GM12873 (cell line): ENCODE measurements around the gene APBB1IP.

Experiments used
- TF ChIP-seq, protein P1 (sequence below): IDR thresholded peaks from 2 replicates; pipeline ENCODE4 v1.5.1; 2012; ENCODE audit warnings: low read depth, mild to moderate bottlenecking, moderate library complexity, low read length, control low read depth; ENCODE audit not compliant: insufficient read depth; ENCODE audit errors: missing control alignments

Gene APBB1IP

DNA sequence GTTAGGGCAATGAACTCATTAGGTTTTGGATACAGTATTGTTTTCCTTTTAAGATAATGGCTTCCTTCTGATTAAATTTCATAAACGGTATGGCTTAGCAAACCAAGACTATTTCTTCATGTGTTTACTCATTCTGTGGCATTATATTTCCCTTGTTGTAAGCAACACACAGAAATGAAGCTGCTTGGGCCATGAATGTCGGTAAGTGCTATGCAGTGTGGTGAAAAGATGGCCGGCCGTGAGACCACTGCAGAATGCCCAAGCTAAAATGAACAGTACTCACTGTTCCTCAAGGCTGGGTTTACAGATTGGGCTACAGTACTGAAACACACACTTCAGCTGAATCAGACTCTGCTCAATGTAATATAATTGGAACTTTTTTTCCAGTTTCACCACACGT is 8.1 kb downstream of the APBB1IP start:
- TF ChIP-seq, protein P1, sequence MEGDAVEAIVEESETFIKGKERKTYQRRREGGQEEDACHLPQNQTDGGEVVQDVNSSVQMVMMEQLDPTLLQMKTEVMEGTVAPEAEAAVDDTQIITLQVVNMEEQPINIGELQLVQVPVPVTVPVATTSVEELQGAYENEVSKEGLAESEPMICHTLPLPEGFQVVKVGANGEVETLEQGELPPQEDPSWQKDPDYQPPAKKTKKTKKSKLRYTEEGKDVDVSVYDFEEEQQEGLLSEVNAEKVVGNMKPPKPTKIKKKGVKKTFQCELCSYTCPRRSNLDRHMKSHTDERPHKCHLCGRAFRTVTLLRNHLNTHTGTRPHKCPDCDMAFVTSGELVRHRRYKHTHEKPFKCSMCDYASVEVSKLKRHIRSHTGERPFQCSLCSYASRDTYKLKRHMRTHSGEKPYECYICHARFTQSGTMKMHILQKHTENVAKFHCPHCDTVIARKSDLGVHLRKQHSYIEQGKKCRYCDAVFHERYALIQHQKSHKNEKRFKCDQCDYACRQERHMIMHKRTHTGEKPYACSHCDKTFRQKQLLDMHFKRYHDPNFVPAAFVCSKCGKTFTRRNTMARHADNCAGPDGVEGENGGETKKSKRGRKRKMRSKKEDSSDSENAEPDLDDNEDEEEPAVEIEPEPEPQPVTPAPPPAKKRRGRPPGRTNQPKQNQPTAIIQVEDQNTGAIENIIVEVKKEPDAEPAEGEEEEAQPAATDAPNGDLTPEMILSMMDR = no peak

GRCh38 chr10:26448292-26448691 is 10.2 kb downstream of the APBB1IP start:
- TF ChIP-seq, protein P1 = peak; percentile 48

GRCh38 chr10:26448706-26449435 is 10.7 kb downstream of the APBB1IP start:
- TF ChIP-seq, protein P1 = no peak

DNA sequence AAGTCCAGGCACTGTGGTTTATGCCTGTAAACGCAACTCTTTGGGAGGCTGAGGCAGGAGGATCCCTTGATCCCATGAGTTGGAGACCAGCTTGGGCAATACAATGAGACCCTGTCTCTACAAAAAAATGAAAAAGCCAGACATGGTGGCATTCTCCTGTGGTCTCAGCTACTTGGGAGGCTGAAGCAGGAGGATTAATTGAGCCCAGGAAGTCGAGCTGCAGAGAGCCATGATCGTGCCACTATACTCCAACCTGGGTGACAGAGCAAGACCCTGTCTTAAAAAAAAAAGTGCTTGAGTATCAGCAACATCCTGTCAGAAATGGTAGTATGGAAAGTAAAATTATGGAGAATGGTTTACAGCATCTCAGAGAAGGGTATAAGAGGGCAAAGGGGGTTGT is 11.6 kb downstream of the APBB1IP start:
- TF ChIP-seq, protein P1 = no peak

- TF ChIP-seq, protein P1 = no peak
These were observed 13.8 kb downstream of the APBB1IP start for GRCh38 chr10:26451903-26452302.

GRCh38 chr10:26453850-26454249 is 15.7 kb downstream of the APBB1IP start:
- TF ChIP-seq, protein P1 = no peak

- TF ChIP-seq, protein P1 = no peak
These were observed 16.8 kb downstream of the APBB1IP start for GRCh38 chr10:26454891-26455290.
